RWPE1 (cell line): ENCODE results near the gene PRKAR2B.
"Not testable (repeated sequence)": the region's sequence is repeated elsewhere in the genome, so short reads cannot be mapped to it uniquely, and the experiment has no call there.

Experiments used
- CTCF ChIA-PET: fragments of 350-600 bp; sonication (Branson Sonifier 250); formaldehyde crosslinking; extraction: SDS; loops from one replicate; lab custom pipeline; 2021; lab: Yijun Ruan, JAX
- POLR2A ChIA-PET: fragments of 400-600 bp; formaldehyde crosslinking; extraction: SDS; loops from one replicate; lab custom pipeline; 2020; ENCODE audit warnings: antibody characterized with exemption; ENCODE audit not compliant: low non-redundant PET; lab: Yijun Ruan, JAX
- DNase-seq: peaks from one replicate; pipeline ENCODE4 v3.0.0; 2012; ENCODE audit warnings: low spot score
- H3K27ac ChIP-seq: fragments of 450-650 bp; 2 replicates; pipeline ENCODE4 v1.5.1; 2017
- TF ChIP-seq, protein P1 (sequence below): fragments of 450-650 bp; conservative IDR thresholded peaks from 2 replicates; pipeline ENCODE4 v1.5.1; 2017; ENCODE audit warnings: low read depth, mild to moderate bottlenecking

PRKAR2B gene

GRCh38 chr7:107149863-107150262, 105.4 kb downstream of the PRKAR2B start:
- TF ChIP-seq, protein P1, sequence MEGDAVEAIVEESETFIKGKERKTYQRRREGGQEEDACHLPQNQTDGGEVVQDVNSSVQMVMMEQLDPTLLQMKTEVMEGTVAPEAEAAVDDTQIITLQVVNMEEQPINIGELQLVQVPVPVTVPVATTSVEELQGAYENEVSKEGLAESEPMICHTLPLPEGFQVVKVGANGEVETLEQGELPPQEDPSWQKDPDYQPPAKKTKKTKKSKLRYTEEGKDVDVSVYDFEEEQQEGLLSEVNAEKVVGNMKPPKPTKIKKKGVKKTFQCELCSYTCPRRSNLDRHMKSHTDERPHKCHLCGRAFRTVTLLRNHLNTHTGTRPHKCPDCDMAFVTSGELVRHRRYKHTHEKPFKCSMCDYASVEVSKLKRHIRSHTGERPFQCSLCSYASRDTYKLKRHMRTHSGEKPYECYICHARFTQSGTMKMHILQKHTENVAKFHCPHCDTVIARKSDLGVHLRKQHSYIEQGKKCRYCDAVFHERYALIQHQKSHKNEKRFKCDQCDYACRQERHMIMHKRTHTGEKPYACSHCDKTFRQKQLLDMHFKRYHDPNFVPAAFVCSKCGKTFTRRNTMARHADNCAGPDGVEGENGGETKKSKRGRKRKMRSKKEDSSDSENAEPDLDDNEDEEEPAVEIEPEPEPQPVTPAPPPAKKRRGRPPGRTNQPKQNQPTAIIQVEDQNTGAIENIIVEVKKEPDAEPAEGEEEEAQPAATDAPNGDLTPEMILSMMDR, result no peak
- ChIA-PET POLR2A (no interaction called here), CTCF (interaction anchor here (0.6 to 1.1 kb wide), 6 partner anchors 11 to 383 kb away, joined by 3 to 9 read pairs (median 4); no protein-coding TSS in a partner anchor)
- no peak for DNase-seq
- no peak overlapping the region for H3K27ac ChIP-seq

DNA sequence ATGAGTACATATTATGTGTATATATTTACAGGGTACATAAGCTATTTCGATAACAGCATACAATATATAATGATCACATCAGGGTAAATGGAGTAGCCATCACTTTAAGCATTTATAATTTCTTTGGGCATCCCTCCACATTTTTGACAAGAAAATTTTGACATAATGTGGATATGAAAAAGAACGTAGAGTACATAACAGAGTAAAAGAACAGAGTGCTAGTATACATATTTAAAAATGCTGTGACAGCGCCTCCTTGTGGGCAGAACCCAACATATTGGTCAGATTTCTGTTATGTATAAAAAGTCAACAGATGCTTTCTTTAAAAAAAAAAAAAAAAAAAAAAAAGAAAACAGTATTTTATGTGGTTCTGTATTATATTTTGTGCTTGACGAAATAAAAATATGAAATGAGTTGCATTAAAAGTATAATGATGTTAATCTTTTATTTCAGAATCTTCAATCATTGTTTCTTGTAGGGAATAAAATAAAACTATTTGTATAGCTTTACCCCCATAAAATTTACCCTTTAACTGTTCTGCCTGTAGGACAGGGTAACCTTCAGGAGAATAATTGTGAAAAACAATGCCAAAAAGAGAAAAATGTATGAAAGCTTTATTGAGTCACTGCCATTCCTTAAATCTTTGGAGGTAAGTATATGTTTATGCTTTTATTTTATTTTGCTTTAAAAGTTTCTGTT, 106.0 kb downstream of the PRKAR2B start:
- ChIA-PET CTCF (interaction anchor here (0.5 to 1.1 kb wide), 14 partner anchors 12 to 1585 kb away, joined by 3 to 9 read pairs (median 4); no protein-coding TSS in a partner anchor), POLR2A (no interaction called here)
- peak; percentile 18 for DNase-seq
- TF ChIP-seq, protein P1, result peak; percentile 86
- no peak overlapping the region for H3K27ac ChIP-seq

- POLR2A ChIA-PET, result no interaction called here
- DNase-seq, result no peak
- CTCF ChIA-PET, result interaction anchor here (0.6 kb wide), 1 partner anchor 358 kb away, joined by 3 read pairs; no protein-coding TSS in a partner anchor
- TF ChIP-seq, protein P1, result no peak
- H3K27ac ChIP-seq, result no peak overlapping the region
Observed at GRCh38 chr7:107151538-107151937, 107.0 kb downstream of the PRKAR2B start.

DNA sequence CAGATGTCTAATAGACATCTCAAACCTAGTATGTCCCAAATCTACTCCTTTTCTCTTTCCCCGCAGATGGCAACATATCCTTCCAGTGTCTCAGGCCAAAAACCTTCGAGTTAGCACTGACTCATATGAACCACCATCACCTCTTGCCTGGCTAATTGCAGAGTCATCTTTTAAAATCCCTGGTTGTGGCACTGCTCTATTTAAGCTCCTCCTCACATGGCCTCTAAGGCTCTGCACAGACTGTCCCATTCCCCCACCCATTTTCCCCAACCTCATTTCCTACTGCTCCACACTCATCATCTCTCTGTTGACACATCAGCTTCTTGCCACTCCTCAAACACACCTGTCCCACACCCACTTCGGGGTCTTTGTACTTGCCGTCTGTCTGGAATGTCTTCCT, 107.5 kb downstream of the PRKAR2B start:
- CTCF ChIA-PET, result interaction anchor here (0.6 kb wide), 1 partner anchor 358 kb away, joined by 3 read pairs; no protein-coding TSS in a partner anchor
- TF ChIP-seq, protein P1, result no peak
- no peak overlapping the region for H3K27ac ChIP-seq
- DNase-seq, result peak; percentile 17
- POLR2A ChIA-PET, result no interaction called here

DNA sequence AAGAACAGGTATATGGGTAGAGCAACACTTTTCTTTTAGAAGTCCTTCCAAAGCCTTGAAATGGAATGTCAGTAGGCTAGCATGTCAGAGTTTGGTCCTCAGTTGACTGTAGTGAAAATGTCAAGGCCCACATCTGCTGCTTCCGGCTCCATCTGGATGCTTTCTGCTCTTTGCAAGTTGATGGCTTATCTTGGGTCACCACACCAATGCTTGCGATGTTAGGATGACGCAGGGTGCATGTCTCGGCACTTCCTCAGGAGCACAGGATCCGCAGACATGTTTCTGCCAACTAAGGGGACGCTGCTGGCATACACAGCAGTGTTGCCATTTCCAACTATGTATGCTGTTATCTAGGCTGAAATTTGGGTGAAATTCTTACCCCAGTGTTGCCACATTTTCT, 110.3 kb downstream of the PRKAR2B start:
- ChIA-PET POLR2A (no interaction called here), CTCF (no interaction called here)
- TF ChIP-seq, protein P1, result no peak
- no peak overlapping the region for H3K27ac ChIP-seq
- DNase-seq, result no peak

DNA sequence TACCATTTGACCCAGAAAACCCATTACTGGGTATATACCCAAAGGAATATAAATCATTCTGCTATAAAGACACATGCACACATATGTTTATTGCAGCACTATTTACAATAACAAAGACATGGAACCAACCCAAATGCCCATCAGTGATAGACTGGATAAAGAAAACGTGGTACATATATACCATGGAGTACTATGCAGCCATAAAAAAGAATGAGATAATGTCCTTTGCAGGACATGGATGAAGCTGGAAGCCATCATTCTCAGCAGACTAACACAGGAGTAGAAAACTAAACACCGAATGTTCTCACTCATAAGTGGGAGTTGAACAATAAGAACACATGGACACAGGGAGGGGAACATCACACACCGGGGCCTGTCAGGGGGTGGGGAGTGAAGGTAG, 111.2 kb downstream of the PRKAR2B start:
- DNase-seq, POLR2A ChIA-PET, H3K27ac ChIP-seq: not testable (repeated sequence)
- CTCF ChIA-PET, result interaction anchor here (0.8 kb wide), 1 partner anchor 497 kb away, joined by 3 read pairs; no protein-coding TSS in a partner anchor

DNA sequence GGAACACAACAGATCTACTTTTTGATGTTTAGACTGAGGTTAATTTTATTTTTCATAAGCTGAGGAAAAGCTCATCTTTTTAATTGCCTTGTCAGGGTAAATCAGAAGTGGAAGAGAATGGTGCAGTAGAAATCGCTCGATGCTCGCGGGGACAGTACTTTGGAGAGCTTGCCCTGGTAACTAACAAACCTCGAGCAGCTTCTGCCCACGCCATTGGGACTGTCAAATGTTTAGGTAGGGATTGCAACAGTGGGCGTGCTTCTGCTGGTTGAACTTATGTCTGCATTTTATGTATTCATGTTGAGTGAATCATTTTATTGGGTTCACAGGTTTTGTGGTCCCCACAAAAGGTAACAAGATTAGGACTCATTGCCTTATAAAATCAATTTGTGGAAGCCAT, 112.6 kb downstream of the PRKAR2B start:
- CTCF ChIA-PET, result interaction anchor here (0.7 kb wide), 1 partner anchor 10 kb away, joined by 3 read pairs; no protein-coding TSS in a partner anchor
- POLR2A ChIA-PET, result no interaction called here
- TF ChIP-seq, protein P1, result no peak
- no peak for DNase-seq
- H3K27ac ChIP-seq, result no peak overlapping the region
